HepG2 (cell line): ENCODE data around the gene DVL3. TPM values are rescaled to one million over a fixed set of nuclear protein-coding genes. Genes with fewer than 3 reads are reported as not detected.

ENCODE experiments used
- AFF4 ChIP-seq: sonication (generic); formaldehyde crosslinking; IDR thresholded peaks from 2 replicates; pipeline ENCODE4 v1.4.0; 2020; ENCODE audit warnings: missing genetic modification reagents
- AHR ChIP-seq: IDR thresholded peaks from 2 replicates; pipeline ENCODE4 v1.6.1; 2018; ENCODE audit warnings: missing genetic modification reagents, missing compliant biosample characterization
- ATF1 ChIP-seq: IDR thresholded peaks from 2 replicates; pipeline ENCODE4 v1.6.1; 2016; ENCODE audit warnings: mild to moderate bottlenecking, control low read depth
- E2F1 ChIP-seq: sonication (generic); formaldehyde crosslinking; IDR thresholded peaks from 2 replicates; pipeline ENCODE4 v1.5.0; 2020; ENCODE audit warnings: missing genetic modification reagents
- FLYWCH1 ChIP-seq: sonication (generic); formaldehyde crosslinking; IDR thresholded peaks from 2 replicates; pipeline ENCODE4 v1.8.1; 2023; ENCODE audit warnings: mild to moderate bottlenecking, missing genetic modification reagents
- GTF3A ChIP-seq: sonication (generic); formaldehyde crosslinking; conservative IDR thresholded peaks from 2 replicates; pipeline ENCODE4 v1.4.0; 2020; ENCODE audit warnings: mild to moderate bottlenecking, missing genetic modification reagents
- NFKBIZ ChIP-seq: IDR thresholded peaks from 2 replicates; pipeline ENCODE4 v1.6.1; 2018; ENCODE audit warnings: missing genetic modification reagents, missing compliant biosample characterization
- REPIN1 ChIP-seq: sonication (generic); formaldehyde crosslinking; IDR thresholded peaks from 2 replicates; pipeline ENCODE4 v1.8.0; 2022; ENCODE audit warnings: missing genetic modification reagents, low read depth, mild to moderate bottlenecking, borderline replicate concordance
- SMARCC2 ChIP-seq: fragments of 450-650 bp; IDR thresholded peaks from 2 replicates; pipeline ENCODE4 v1.6.1; 2017; ENCODE audit warnings: antibody characterized with exemption, mild to moderate bottlenecking
- ZBTB46 ChIP-seq: sonication (generic); formaldehyde crosslinking; IDR thresholded peaks from 2 replicates; pipeline ENCODE4 v1.4.0; 2020; ENCODE audit warnings: mild to moderate bottlenecking, missing genetic modification reagents, borderline replicate concordance
- ZBTB8A ChIP-seq: sonication (generic); formaldehyde crosslinking; IDR thresholded peaks from 2 replicates; pipeline ENCODE4 v1.4.0; 2020; ENCODE audit warnings: mild to moderate bottlenecking, low read depth, missing genetic modification reagents, borderline replicate concordance
- ZFP41 ChIP-seq: sonication (generic); formaldehyde crosslinking; IDR thresholded peaks from 2 replicates; pipeline ENCODE4 v1.4.0; 2020; ENCODE audit warnings: mild to moderate bottlenecking, missing genetic modification reagents, borderline replicate concordance
- ZNF281 ChIP-seq: sonication (generic); formaldehyde crosslinking; IDR thresholded peaks from 2 replicates; pipeline ENCODE4 v1.4.0; 2020; ENCODE audit warnings: missing genetic modification reagents, borderline replicate concordance
- ZNF296 ChIP-seq: sonication (generic); formaldehyde crosslinking; conservative IDR thresholded peaks from 2 replicates; pipeline ENCODE4 v1.5.0; 2020; ENCODE audit warnings: mild to moderate bottlenecking, missing genetic modification reagents
- ZNF30 ChIP-seq: sonication (generic); formaldehyde crosslinking; IDR thresholded peaks from 2 replicates; pipeline ENCODE4 v1.5.0; 2020; ENCODE audit warnings: mild to moderate bottlenecking, missing genetic modification reagents
- ZNF362 ChIP-seq: sonication (generic); formaldehyde crosslinking; IDR thresholded peaks from 2 replicates; pipeline ENCODE4 v1.4.0; 2020; ENCODE audit warnings: missing genetic modification reagents, mild to moderate bottlenecking, borderline replicate concordance
- ZNF558 ChIP-seq: sonication (generic); formaldehyde crosslinking; IDR thresholded peaks from 2 replicates; pipeline ENCODE4 v1.9.0; 2022; ENCODE audit warnings: mild to moderate bottlenecking, missing genetic modification reagents, borderline replicate concordance
- ZNF563 ChIP-seq: sonication (generic); formaldehyde crosslinking; IDR thresholded peaks from 2 replicates; pipeline ENCODE4 v1.8.0; 2022; ENCODE audit warnings: mild to moderate bottlenecking, moderate library complexity, missing genetic modification reagents
- ZNF629 ChIP-seq: sonication (generic); formaldehyde crosslinking; conservative IDR thresholded peaks from 2 replicates; pipeline ENCODE4 v1.5.0; 2020; ENCODE audit warnings: missing genetic modification reagents
- ZNF792 ChIP-seq: IDR thresholded peaks from 2 replicates; pipeline ENCODE4 v1.6.1; 2016
- polyA plus RNA-seq, 8 experiments: library from polyadenylated mRNA; depleted of rRNA in 3 of 8; stranded (reverse) in 7 of 8; unstranded in 1 of 8; fragments of >200 nt; fragmentation: Illumina TruSeq in 4 of 8; extraction: Trizol in 4 of 8; gene quantifications; 2 replicates each; pipeline versions ENCODE4 v1.2.1 to v1.2.3, GENCODE V29; 2011 to 2016; ENCODE audit warnings: low read depth in 4 of 8, missing spikeins in 1 of 8, mixed read lengths in 1 of 8; ENCODE audit not compliant: insufficient read depth in 1 of 8
- total RNA-seq, 5 experiments: library from RNA; depleted of rRNA; stranded (reverse); fragments of >200 nt; fragmentation: Illumina TruSeq; extraction: Trizol; gene quantifications; 2 replicates each; pipeline ENCODE4 v1.2.3, GENCODE V29; 2016; ENCODE audit warnings: low read depth in 1 of 5

Gene DVL3
- total and polyA plus RNA-seq, 2 of the 13 experiments (the other 11 are each of a cell fraction or from before 2014, with no cell fraction given) = 29.0 to 36.1 TPM

GRCh38 chr3:184156522-184156955, 1.4 kb downstream of the DVL3 start (continued):
- TF ChIP-seq AFF4 (CRISPR knock-in tag) (peak; percentile 8; the same call in 1 of the 2 replicates), ZNF558 (CRISPR knock-in tag) (peak; percentile 34; the same call in 1 of the 2 replicates), SMARCC2 (no peak), ZFP41 (no peak), ZNF563 (CRISPR knock-in tag) (no peak), ZNF296 (CRISPR knock-in tag) (no peak), E2F1 (no peak), ZBTB8A (no peak), ZBTB46 (CRISPR knock-in tag) (no peak), GTF3A (CRISPR knock-in tag) (no peak), AHR (CRISPR knock-in tag) (no peak), ZNF281 (CRISPR knock-in tag) (0 out of 2 replicates have a peak, but pooled peaks have one; percentile 52), ZNF629 (no peak), NFKBIZ (CRISPR knock-in tag) (no peak), ZNF362 (CRISPR knock-in tag) (no peak), ATF1 (CRISPR knock-in tag) (no peak), ZNF792 (CRISPR knock-in tag) (no peak), ZNF30 (peak; percentile 62; the same call in 1 of the 2 replicates), REPIN1 (CRISPR knock-in tag) (peak; percentile 57; the same call in 1 of the 2 replicates), FLYWCH1 (no peak)
